ENCODE data around the gene FIBP.

Gene FIBP

DNA sequence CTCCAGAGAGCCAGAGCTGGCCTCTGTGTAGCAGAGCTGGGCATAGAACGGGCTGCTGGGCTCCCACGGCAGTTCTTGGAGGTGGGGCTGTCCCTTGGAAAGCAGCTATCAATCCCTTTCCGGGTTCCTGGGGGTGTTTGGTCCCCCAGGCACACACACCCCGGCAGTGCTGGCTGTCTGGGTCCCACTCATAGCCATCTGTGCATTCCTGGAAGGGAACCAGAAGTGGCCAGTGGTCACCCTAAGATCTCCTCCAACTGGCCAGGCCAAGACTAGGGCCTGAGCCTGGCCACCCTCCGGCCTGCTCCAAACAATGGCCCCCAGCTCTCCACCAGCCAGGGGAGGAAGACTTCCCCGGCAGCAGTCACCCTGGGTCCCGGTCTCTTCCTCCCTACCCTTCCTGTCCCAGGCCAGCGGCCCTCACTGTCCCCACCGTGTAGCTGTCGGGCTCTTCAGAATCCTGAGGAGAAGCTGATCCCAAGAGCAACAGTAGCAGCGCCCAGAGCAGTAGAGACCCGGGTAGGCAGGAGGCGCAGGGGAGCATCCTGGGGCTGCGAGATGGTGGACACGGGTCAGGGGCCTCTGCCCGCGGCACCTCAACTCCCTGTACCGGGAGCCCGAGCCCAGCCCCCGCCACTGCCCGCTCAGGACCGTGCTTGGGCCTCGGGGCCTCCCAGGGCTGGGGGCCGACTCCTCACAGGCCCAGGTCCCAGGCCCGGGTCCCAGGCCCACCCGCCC, 16.3 kb downstream of the FIBP start:
- no peak for DNase-seq (ENCODE audit: extremely low read depth in 1 of 2, low read depth in 1 of 2)

DNA sequence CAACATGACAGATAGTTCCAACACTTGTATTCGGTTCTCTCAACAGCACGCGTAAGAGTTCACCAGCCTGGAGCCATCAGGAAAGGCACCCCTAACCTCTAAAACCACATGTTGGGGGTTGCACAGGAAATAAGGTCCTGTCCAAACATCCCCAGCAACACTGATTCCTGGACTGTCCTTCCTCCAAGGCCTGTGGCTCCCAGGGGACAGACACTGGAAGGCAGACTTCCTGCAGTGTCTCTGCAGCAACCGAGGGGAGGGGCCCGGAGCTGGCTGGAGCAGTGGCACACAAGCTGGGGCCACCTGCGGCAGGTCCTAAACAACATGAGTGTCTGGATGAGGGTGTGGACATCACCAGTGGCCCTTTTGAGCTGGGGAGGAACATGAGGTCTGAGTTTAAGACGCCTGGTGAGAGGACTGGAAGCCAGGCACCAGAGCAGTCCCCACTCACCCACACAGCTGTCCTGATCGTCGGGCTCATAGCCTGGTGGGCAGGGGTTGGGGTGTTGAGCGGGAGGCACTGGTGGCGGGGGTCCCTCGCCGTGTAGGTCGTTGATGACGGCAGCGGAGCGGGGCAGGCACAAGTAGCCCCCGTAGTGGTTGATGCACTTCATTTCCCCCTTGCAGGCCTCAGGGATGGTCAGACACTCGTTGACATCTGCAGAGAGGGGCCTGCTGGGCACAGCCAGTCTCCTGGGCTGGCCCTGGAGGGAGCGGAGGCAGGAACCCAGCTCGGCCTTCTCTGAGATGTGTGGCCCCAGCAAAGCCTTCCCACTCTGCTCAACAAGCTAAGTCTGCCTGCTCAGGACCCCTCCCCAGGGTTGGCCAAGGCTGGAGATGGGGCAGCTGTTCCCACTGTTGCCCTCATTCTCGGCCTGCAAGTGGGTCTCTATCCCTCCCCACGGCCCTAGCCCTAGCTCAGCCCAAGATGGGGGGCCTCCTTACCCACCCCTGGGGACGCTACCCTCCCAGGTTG, 17.3 kb downstream of the FIBP start:
- DNase-seq (ENCODE audit: extremely low read depth in 1 of 2, low read depth in 1 of 2) = no peak

DNA sequence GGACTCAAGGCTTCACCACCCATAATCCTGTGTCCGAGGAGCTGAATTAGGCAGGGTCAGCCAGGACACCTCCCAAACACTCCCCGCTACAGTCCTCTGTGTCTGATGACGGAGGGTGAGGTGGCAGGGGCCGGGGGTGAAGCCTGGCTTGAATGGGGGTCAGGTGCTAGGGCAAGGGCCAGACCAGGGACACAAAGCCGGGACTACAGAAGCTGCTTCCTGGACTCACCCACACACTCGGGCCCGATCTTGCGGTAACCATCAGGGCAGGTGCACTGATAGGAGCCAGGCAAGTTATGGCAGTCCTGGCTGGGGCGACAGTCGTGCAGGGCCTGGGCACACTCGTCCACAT, 18.0 kb downstream of the FIBP start:
- no peak for DNase-seq (ENCODE audit: extremely low read depth in 1 of 2, low read depth in 1 of 2)

GRCh38 chr11:65869643-65870306, 18.5 kb downstream of the FIBP start:
- DNase-seq (ENCODE audit: extremely low read depth in 1 of 2, low read depth in 1 of 2) = no peak

DNA sequence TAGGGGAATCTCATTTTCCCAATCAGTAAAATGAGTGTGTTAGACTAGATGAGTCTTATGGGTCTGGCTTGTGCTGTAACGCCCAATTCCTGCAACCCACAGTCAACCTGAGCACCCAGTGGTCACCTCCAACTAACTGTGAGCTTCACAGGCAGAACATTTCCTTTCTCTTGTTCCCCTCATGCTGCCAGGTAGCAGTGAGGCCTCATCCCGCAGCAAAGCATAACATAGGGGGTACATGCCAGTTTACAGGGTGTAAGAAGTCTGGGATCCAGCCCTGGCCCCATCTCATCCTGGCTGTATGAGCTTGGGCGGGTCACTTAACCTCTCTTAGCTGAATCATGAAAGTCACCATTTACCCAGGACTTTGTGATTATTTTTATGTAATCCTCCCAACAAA, 19.4 kb downstream of the FIBP start:
- DNase-seq (ENCODE audit: extremely low read depth in 1 of 2, low read depth in 1 of 2) = no peak

- no peak for DNase-seq (ENCODE audit: extremely low read depth in 1 of 2, low read depth in 1 of 2)
Measured at GRCh38 chr11:65868076-65868667, 20.1 kb downstream of the FIBP start.

GRCh38 chr11:65867284-65868071, 20.8 kb downstream of the FIBP start:
- no peak for DNase-seq (ENCODE audit: extremely low read depth in 1 of 2, low read depth in 1 of 2)

GRCh38 chr11:65866509-65867283, 21.6 kb downstream of the FIBP start:
- no peak for DNase-seq (ENCODE audit: extremely low read depth in 1 of 2, low read depth in 1 of 2)

DNA sequence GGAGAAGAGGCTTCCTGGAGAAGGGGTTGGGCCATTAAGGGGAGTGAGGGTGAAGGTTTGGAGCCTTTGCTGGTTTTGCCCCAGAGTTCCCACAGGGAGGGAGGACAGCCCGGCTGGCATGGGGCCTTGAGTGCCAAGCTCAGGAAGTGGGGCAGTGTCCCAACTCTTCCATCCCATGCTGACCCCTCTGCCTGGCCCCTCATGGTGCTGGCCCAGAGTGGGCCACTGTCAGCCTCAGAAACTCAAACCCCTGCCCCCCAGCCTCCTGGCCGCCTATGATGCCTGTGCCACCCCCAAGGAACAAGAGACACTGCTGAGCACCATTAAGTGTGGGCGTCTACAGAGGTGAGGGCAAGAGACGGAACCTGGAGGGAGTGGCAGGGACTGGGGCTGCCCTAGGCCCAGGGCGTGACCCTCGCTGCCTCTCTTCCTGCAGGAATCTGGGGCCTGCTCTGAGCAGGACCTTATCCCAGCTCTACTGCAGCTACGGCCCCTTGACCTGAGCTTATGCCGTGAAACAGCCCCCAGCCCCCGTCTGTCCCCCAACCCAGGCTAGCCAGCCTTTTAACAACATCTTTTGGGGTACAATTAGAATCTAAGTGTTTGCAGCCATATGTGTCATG, 22.6 kb downstream of the FIBP start:
- DNase-seq (ENCODE audit: extremely low read depth in 1 of 2, low read depth in 1 of 2) = no peak

DNA sequence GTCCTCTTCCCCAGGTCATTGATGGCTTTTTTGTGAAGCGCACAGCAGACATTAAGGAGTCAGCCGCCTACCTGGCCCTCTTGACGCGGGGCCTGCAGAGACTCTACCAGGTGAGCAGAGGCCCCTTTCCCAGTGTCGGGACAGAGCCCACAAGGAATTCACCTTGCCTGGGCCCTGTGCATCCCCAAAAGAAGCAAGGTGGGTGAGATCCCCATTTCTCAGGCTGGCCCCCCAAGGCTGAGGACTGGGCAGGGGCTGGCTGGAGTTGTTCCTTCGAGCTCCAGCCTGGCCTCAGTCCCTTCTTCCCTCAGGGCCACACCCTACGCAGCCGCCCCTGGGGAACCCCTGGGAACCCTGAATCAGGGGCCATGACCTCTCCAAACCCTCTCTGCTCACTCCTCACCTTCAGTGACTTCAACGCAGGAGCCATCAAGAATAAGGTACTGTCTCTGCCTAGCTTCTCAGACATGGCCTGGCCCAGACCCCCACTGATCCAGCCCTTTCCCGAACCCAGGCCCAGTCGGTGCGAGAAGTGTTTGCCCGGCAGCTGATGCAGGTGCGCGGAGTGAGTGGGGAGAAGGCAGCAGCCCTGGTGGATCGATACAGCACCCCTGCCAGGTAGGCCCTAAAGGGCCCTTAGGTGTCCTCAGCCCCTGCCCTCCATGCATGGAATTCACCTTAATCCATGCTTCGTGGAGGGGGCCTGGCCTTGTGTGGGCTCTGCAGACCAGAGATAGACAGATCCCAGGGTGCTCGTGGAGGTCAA, 23.4 kb downstream of the FIBP start:
- no peak for DNase-seq (ENCODE audit: extremely low read depth in 1 of 2, low read depth in 1 of 2)

DNA sequence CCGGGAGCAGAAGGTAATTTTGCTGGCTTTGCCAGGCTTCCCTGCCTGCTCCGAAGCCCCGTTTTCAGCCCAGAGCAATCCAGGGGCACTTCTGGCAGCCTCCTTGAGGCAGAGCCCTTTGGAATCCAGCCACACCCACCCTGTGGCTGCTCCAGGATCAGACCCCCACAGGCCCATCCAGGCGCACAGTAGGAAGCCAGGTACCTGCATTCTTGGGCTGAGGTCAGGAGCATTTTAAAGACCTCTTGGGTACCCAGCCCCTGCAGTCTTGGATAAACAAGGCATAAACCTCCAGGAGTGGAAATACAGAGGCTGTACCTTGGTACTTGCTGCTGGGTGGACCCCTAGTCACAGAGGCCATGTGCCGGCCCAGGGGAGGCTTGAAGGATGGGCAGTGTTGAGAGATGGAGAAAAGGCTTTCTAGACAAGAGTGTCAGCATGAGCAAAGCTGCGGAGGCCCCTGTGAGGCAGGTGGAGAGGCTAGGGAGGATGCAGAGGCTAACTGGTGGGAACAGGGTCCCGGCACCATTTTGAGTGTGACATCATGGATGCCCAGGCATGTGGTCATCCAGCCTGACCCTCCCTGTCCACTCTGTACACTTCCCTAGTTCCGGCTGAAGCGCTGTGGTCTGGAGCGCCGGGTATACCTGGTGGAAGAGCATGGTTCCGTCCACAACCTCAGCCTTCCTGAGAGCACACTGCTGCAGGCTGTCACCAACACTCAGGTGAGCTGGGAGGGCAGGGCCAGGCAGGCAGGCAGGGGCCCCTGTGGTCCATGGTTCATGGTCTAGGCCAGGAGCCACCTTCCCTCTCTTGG, 24.2 kb downstream of the FIBP start:
- DNase-seq (ENCODE audit: extremely low read depth in 1 of 2, low read depth in 1 of 2) = no peak

- no peak for DNase-seq (ENCODE audit: extremely low read depth in 1 of 2, low read depth in 1 of 2)
Measured at GRCh38 chr11:65862941-65863888, 25.1 kb downstream of the FIBP start.

- DNase-seq (ENCODE audit: extremely low read depth in 1 of 2, low read depth in 1 of 2) = no peak
Measured at GRCh38 chr11:65862191-65862735, 26.0 kb downstream of the FIBP start.

- DNase-seq (ENCODE audit: extremely low read depth in 1 of 2, low read depth in 1 of 2) = no peak
Measured at GRCh38 chr11:65861533-65862183, 26.6 kb downstream of the FIBP start.

DNA sequence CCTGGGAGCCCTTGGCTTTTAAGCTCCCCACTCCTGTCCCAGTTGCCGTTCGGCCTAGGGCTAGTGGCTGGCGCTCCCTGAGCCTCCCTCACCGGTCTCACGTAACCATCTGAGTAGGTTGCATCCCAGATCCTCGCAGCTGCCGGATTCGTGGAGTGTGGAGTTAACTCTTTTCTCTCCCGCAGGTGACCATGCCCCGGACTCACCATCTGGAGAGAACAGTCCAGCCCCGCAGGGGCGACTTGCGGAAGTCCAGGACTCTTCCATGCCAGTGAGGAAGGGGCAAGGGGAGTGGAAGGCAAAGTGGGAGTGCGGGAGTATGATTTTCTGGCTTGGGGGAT, 27.1 kb downstream of the FIBP start:
- no peak for DNase-seq (ENCODE audit: extremely low read depth in 1 of 2, low read depth in 1 of 2)
